Adrenal gland (tissue), 5 donors: ENCODE results near the gene NAP1L1.

Experiments used
- CTCF ChIP-seq, 6 experiments: fragments of 450-650 bp in 4 of 6; fragments of 200-600 bp in 2 of 6; sonication (generic) in 1 of 6; IDR thresholded peaks; 1 replicate in 5 of 6; 2 replicates in 1 of 6; pipeline versions ENCODE4 v1.5.1 to v1.8.0; 2016 to 2021; ENCODE audit warnings: antibody characterized with exemption in 6 of 6, mild to moderate bottlenecking in 2 of 6, moderate library complexity in 1 of 6
- POLR2A ChIP-seq, 2 donors: fragments of 450-650 bp; IDR thresholded peaks; one replicate each; pipeline ENCODE4 v1.6.1; 2017; ENCODE audit warnings: antibody characterized with exemption in 2 of 2, mild to moderate bottlenecking in 2 of 2, moderate library complexity in 1 of 2
- donor health status: DM: no; HTN: no; CAD: no.

GRCh38 chr12:76055393-76055792 lies 29.1 kb downstream of the NAP1L1 start:
- TF ChIP-seq CTCF (IDR thresholded peaks at IDR 0.05) (no peak), POLR2A (IDR thresholded peaks at IDR 0.05) (no peak)
